ENCODE results near the gene HDAC10.

Gene HDAC10

DNA sequence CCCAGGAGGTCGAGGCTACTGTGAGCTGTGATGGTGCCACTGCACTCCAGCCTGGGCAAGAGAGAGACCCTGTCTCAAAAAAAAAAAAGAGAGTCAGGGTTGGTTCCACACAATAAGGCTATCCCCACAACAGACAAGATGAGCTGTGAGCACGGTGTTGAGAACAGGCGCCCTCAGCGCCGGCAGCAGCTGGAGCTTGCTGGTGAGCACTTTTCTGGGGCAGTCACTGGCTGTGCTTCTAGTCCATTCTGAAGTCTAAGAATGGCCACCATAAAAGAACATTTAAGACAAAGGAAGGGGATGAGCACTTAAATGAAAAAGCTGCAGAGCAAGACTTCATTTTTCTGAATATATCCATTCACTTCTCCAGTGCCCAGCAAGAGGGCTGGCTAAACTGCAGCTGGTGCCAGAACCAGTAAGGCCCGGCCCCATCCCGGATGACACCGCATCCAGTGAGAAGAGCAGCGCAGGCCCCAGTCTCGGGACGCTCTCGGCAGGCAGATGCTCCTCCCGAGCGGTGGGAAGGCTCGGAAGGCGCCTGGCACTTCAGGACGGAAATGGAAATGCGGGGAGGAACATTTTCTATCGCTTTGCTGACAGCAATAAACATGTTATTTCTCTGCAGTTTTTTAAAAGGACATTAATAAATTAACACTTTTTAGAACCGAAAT is 18.4 kb downstream of the HDAC10 start:
- no peak for DNase-seq

GRCh38 chr22:50229370-50229769 is 21.7 kb downstream of the HDAC10 start:
- no peak for DNase-seq

GRCh38 chr22:50228366-50228765 is 22.7 kb downstream of the HDAC10 start:
- DNase-seq = no peak

DNA sequence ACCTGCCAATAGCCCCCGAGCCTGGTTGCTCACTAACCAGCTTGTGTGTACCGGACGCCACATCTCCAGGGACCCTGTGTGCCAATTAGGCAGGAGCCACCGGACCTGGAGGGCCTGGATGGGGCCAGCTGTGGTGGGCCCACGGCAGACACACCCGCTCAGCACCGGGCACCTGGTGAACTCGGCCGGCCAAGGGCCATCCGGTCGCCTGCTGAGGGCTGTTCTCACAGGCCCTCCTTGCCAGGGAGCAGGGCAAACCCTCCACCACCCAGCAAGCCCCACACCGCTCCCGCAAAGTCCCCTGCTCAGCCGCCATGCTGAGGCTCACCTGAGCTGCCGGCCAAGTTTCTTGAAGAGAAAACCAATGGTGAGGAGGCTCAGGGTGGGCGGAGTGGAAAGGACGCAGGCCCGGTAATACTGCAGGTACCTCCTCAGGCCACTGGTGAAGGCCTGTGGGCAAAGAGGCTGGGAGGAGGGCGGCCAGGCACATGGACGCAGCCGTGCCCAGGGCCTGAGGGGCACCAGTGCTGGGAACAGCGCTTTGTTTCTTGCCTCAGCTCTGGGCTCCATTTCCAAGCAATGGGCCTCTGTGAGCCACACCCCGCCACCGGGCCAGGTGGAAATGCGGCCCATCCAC is 23.4 kb downstream of the HDAC10 start:
- DNase-seq = no peak

- DNase-seq = no peak
Observed at GRCh38 chr22:50226875-50227165, 24.2 kb downstream of the HDAC10 start.

DNA sequence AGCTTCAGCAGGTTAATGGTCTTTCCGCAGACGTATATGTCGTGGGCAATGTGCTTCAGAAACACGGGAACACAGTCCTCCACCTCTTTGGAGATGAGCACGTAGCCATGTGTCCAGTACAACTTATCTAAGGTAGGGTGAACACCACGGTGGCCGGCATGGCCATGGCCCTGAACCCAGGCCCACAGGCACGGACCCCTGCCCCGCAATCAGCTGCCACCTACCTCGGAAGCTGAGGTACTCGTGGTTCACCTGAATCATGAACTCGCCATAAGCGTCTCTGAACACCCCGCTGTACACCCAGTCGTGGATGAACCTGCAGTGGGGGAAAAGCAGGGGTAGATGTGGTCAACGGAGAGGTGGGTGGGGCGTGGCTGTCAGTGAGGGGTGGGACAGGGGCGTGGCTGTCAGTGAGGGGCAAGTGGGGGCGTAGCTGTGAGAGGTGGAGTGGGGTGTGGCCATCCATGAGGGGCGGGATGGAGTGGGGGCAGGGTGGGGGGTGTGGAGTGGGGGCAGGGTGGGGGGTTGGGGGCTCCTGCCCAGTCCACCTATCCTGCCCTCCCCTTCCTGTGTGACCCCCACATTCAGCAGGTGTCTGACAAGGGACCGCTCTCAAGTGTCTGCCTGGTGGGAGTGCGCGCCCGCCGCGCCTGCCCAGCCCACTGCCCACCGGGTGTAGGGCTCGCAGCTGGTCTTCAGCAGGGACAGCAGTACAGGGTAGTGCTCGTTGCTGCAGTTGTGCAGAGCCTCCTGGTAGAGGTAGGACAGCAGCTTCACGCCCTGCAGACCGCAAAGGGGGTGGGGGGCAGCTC is 24.8 kb downstream of the HDAC10 start:
- DNase-seq = no peak

DNA sequence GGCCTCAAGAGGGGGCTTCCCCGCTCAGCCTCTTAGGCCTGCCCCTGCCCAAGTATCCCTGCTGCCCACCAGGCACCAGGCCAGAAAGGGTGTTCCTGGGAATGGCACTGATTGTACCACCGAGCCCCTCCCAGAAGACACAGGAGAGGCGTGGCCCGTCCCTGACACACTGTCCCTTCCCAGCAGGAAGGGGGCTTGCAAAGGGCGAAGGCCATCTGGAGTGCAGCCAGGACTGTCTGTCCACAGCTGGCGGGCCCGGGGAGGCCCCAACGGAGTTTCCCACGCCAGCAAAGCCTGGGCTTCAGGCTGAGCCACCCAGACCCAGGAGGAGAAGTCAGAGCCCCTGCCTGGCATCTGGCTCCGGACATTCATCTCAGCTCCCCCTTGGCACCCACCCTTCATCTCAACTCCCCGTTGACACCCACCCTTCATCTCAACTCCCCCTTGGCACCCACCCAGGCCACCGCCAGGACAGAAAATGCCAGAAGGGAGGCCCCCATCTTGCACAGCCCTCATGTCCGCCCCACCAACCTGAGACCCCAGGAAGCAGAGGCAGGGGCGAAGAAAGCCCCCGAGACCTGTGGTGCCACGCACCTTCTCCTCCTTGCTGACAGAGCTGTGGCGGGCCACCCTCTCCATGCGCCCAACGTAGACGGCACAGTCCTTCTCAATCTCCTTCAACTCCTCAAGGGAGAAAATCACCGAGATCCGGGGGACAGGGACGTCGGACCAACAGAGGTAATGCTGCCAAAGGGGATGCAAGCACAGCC is 25.7 kb downstream of the HDAC10 start:
- DNase-seq = no peak

- DNase-seq = no peak
Observed at GRCh38 chr22:50224071-50224470, 27.0 kb downstream of the HDAC10 start.

- DNase-seq = no peak
Observed at GRCh38 chr22:50222508-50222907, 28.6 kb downstream of the HDAC10 start.

GRCh38 chr22:50221410-50222300 is 29.4 kb downstream of the HDAC10 start:
- no peak for DNase-seq

GRCh38 chr22:50220603-50221409 is 30.3 kb downstream of the HDAC10 start:
- no peak for DNase-seq

GRCh38 chr22:50219800-50220602 is 31.1 kb downstream of the HDAC10 start:
- DNase-seq = no peak

DNA sequence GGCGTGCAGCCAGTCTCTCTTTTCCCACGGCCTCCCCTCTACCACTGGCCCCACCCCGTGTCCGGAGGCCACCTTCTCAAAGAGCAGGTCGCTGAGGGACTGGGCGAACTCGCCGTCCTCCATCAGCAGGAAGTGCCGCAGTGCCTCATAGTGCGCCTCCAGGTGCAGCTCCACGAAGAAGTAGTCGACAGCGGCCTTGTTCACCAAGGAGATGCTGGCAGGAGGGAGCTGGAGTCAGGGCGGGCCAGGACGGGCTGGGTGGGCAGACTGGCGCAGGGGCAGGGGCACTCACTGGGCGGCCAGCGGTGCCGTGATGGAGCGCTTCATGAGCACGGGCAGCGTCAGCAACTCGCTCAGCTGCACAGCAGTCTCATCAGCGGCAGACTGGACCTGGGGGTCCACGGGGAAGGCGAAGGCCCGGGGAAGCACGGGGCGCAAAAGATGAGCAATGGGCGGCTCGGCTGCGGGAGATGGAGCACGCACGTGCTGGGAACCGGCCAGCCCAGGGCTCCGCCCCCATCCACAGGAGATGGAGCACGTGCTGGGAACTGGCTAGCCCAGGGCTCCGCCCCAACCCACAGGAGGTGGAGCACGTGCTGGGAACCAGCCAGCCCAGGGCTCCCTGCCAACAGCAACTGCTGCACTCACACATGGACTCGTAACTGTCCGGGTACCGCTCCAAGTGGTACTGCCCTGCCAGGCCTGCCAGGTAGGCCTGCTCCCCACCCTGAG is 31.9 kb downstream of the HDAC10 start:
- DNase-seq = no peak

- no peak for DNase-seq
Observed at GRCh38 chr22:50218153-50218995, 32.7 kb downstream of the HDAC10 start.

- DNase-seq = no peak
Observed at GRCh38 chr22:50217543-50218152, 33.4 kb downstream of the HDAC10 start.

DNA sequence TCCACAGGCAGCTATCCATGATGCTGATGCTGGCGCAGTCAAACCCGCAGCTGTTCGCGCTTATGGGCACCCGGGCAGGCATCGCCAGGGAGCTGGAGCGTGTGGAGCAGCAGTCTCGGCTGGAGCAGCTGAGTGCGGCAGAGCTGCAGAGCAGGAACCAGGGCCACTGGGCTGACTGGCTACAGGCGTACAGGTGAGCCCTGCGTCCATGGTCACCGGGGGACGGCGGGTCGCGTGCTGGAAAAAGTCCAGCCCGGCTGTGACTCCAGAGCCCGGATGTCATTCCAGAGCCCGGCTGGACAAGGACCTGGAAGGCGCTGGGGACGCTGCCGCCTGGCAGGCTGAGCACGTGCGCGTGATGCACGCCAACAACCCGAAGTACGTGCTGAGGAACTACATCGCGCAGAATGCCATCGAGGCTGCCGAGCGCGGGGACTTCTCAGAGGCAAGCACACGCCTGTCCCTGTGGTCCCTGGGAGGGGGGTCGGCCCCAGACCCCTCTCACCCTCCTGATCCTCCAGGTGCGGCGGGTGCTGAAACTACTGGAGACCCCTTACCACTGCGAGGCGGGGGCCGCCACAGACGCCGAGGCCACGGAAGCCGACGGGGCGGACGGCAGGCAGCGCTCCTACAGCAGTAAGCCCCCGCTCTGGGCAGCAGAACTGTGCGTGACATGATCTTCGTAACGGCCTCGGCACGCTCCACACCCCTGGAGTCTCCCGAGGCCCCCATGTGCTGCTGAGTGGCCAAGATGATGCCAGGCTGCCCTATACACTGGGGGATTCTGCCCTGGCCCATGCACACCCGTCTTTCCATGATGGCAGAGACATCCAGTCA is 34.2 kb downstream of the HDAC10 start:
- no peak for DNase-seq

DNA sequence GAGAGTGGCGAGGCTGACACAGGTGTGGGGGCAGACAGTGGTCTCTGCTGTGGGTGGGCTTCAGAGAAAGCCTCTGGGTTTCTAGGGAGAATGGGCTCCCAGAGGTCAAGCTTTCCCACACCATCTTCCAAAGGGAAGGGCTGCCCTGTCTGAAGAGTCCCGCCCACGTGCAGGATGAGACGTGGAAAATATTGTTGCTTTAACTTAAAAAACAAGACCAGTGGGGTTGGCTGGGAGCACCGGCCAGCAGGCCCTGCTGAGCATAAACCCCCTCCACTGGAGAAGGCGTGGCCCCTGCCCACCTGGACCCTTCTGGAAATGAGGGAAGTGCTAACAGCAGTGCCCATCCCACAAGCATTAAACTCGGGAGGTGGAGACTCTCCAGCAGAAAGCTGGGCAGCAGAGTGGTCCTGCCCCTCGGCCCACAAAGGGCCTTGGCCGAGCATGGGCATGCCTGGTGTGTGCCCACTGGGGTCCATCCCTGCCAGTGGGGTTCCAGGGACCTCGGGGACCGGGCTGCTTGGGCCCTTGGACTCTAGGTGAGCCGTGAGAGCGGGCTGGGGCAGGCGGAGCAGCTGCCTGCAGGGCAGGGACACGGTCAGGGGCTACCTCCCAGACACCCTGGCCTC is 34.9 kb downstream of the HDAC10 start:
- DNase-seq = no peak

Data from NCI-H526 treated with DMSO at 0.1 percent for 48 hours (cell line).